OCI-LY3 (cell line): ENCODE data around the gene UBE2D1.

Source experiments
- H2AFZ ChIP-seq: fragments of 200-600, 300-600 bp; shearing (Covaris generic); 2 replicates; pipeline ENCODE4 v1.6.0; 2014; ENCODE audit warnings: antibody characterized with exemption, low read depth, low read length
- H3K27ac ChIP-seq: fragments of 200-600, 300-600 bp; sonication (generic); 2 replicates; pipeline ENCODE4 v1.5.1; 2014; ENCODE audit warnings: mild to moderate bottlenecking, low read length, moderate library complexity, mixed read lengths
- H3K27me3 ChIP-seq: fragments of 200-600, 300-600 bp; sonication (generic); 2 replicates; pipeline ENCODE4 v1.6.1; 2014; ENCODE audit warnings: low read depth, low read length, mixed read lengths
- H3K36me3 ChIP-seq: fragments of 200-600, 300-600 bp; sonication (generic); replicated peaks from 2 replicates; pipeline ENCODE3; 2014; ENCODE audit warnings: low read depth, low read length, mixed read lengths
- H3K4me1 ChIP-seq: fragments of 300-600, 200-600 bp; sonication (generic); 2 replicates; pipeline ENCODE4 v1.6.1; 2014; ENCODE audit warnings: low read length, mixed read lengths
- H3K4me2 ChIP-seq: fragments of 200-600, 300-600 bp; sonication (generic); 2 replicates; pipeline ENCODE4 v1.6.1; 2014; ENCODE audit warnings: low read length, mixed read lengths
- H3K4me3 ChIP-seq: fragments of 300-600, 200-600 bp; sonication (generic); 2 replicates; pipeline ENCODE4 v1.5.1; 2014; ENCODE audit warnings: antibody characterized with exemption, mild to moderate bottlenecking, low read length, moderate library complexity
- H3K79me2 ChIP-seq: fragments of 300-600, 200-600 bp; shearing (Covaris generic); 2 replicates; pipeline ENCODE4 v1.6.1; 2014; ENCODE audit warnings: mild to moderate bottlenecking, low read length, mixed read lengths
- H3K9ac ChIP-seq: fragments of 300-600, 200-600 bp; shearing (Covaris generic); 2 replicates; pipeline ENCODE4 v1.6.0; 2014; ENCODE audit warnings: mild to moderate bottlenecking, low read length, moderate library complexity
- H3K9me3 ChIP-seq: fragments of 200-600, 300-600 bp; shearing (Covaris generic); 2 replicates; pipeline ENCODE4 v1.6.1; 2014; ENCODE audit warnings: low read length, mixed read lengths; ENCODE audit not compliant: insufficient read depth
- H4K20me1 ChIP-seq: fragments of 200-600, 300-600 bp; sonication (generic); 2 replicates; pipeline ENCODE4 v1.6.1; 2016; ENCODE audit warnings: low read length, mixed read lengths; ENCODE audit not compliant: insufficient read depth
- EZH2phosphoT487 ChIP-seq: fragments of 200-600 bp; shearing (Covaris generic); IDR thresholded peaks from 2 replicates; pipeline ENCODE4 v1.6.1; 2018; ENCODE audit warnings: antibody characterized with exemption, mixed run types, low read depth
- TF ChIP-seq, protein P1 (sequence below): fragments of 200-600, 300-600 bp; sonication (generic); IDR thresholded peaks from 2 replicates; pipeline ENCODE4 v1.5.1; 2014; ENCODE audit warnings: antibody characterized with exemption, low read length, low read depth

UBE2D1 gene

DNA sequence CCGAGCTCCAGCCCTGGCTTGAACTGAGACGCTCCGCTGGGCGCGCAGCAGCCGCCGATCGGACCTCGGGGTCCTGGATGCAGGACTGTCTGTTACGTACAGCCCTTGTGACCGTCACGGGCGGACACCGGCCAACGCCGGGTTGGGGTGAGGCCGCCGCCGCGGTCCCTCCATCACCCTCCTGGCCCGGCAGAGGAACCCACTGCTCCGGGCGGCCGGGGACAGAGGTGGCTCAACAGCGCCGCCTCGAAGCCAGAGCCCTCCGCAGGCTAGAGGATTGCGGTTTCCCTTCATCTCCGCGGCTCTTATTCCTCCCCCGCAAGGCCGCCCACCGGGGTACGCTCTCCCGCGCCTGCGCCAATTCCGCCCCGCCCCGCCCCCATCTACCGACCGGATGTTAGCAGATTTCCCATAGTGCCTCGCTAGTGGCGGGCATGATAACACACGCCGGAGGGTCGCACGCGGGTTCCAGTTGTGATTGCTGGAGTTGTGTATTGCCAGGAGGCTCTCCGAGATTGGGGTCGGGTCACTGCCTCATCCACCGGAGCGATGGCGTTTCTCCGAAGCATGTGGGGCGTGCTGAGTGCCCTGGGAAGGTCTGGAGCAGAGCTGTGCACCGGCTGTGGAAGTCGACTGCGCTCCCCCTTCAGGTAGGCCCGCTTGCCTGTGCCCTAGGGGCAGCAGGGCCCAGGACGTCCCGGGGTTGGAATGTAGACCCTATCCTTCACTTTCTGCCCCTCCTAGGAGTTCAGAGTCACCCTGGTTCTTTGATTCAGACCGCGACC lies 50.4 kb downstream of the UBE2D1 start, which contains the start of gene TFAM:
TFAM (plus strand) TSS at position 412 of the 785 bp plus-strand sequence; CDS start at position 550, 138 bp downstream.
- H3K9ac ChIP-seq = peak within 1 kb of the TSS; percentile 93
- H3K27me3 ChIP-seq = no peaks in the 10 kb centered on the region
- H4K20me1 ChIP-seq = peaks cover 3% of the 10 kb centered on the region; the same call in 1 of the 2 replicates
- peaks cover 11% of the 10 kb centered on the region for H3K36me3 ChIP-seq
- H3K27ac ChIP-seq = peak within 1 kb of the TSS; percentile 66
- peaks cover 37% of the 10 kb centered on the region for H3K79me2 ChIP-seq
- peak within 1 kb of the TSS; percentile 89 for H2AFZ ChIP-seq
- H3K4me3 ChIP-seq = peak within 1 kb of the TSS; percentile 99
- no peak for TF ChIP-seq EZH2phosphoT487
- TF ChIP-seq, protein P1, sequence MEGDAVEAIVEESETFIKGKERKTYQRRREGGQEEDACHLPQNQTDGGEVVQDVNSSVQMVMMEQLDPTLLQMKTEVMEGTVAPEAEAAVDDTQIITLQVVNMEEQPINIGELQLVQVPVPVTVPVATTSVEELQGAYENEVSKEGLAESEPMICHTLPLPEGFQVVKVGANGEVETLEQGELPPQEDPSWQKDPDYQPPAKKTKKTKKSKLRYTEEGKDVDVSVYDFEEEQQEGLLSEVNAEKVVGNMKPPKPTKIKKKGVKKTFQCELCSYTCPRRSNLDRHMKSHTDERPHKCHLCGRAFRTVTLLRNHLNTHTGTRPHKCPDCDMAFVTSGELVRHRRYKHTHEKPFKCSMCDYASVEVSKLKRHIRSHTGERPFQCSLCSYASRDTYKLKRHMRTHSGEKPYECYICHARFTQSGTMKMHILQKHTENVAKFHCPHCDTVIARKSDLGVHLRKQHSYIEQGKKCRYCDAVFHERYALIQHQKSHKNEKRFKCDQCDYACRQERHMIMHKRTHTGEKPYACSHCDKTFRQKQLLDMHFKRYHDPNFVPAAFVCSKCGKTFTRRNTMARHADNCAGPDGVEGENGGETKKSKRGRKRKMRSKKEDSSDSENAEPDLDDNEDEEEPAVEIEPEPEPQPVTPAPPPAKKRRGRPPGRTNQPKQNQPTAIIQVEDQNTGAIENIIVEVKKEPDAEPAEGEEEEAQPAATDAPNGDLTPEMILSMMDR = no peak; the same call in 1 of the 2 replicates
- H3K4me1 ChIP-seq = peaks cover 19% of the 10 kb centered on the region
- peak within 1 kb of the TSS; percentile 96 for H3K4me2 ChIP-seq
- H3K9me3 ChIP-seq = no peaks in the 10 kb centered on the region

- Histone ChIP-seq H3K79me2 (peaks cover 37% of the 10 kb centered on the region), H3K27ac (peak overlapping the region; percentile 52), H3K36me3 (peaks cover 11% of the 10 kb centered on the region), H3K4me3 (peak overlapping the region; percentile 99), H3K4me1 (peaks cover 19% of the 10 kb centered on the region), H3K9me3 (no peaks in the 10 kb centered on the region), H3K27me3 (no peaks in the 10 kb centered on the region), H4K20me1 (peaks cover 3% of the 10 kb centered on the region; the same call in 1 of the 2 replicates), H3K9ac (peak overlapping the region; percentile 93), H3K4me2 (peak overlapping the region; percentile 92), H2AFZ (peak overlapping the region; percentile 86; the same call in 1 of the 2 replicates)
- no peak for TF ChIP-seq EZH2phosphoT487
- TF ChIP-seq, protein P1 = no peak
Observed at GRCh38 chr10:58385784-58386112, 50.9 kb downstream of the UBE2D1 start.

DNA sequence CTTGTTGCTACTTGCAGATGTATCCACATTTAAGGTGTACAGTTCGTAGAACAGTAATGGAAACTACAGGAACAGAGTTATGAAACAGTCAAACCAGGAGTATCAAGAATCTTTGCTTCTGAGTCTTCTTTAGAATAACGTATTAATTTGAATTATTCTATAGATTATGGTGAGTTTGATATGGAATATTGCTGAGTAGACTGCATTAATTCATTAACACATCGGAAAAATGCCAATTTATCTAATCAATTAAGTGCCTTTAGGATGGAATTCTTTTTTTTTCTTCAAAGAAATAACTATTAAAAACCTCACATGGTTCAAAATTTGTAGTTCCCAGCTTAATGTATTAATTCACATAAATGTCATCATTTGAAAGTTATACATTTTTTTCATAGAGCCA lies 54.2 kb downstream of the UBE2D1 start:
- no peak overlapping the region for H2AFZ ChIP-seq
- no peak overlapping the region for H3K4me3 ChIP-seq
- peaks cover 15% of the 10 kb centered on the region for H3K36me3 ChIP-seq
- TF ChIP-seq EZH2phosphoT487 = no peak
- TF ChIP-seq, protein P1 = no peak
- peaks cover 14% of the 10 kb centered on the region for H3K4me1 ChIP-seq
- no peak overlapping the region for H3K4me2 ChIP-seq
- no peak overlapping the region for H3K27ac ChIP-seq
- no peaks in the 10 kb centered on the region for H3K9me3 ChIP-seq
- no peak overlapping the region for H3K9ac ChIP-seq
- H4K20me1 ChIP-seq = peaks cover 3% of the 10 kb centered on the region; the same call in 1 of the 2 replicates
- H3K27me3 ChIP-seq = no peaks in the 10 kb centered on the region
- peaks cover 47% of the 10 kb centered on the region for H3K79me2 ChIP-seq

GRCh38 chr10:58393317-58393716 lies 58.5 kb downstream of the UBE2D1 start:
- Histone ChIP-seq H3K4me3 (no peak overlapping the region), H4K20me1 (no peaks in the 10 kb centered on the region), H3K4me1 (no peaks in the 10 kb centered on the region), H3K27ac (no peak overlapping the region), H2AFZ (no peak overlapping the region), H3K4me2 (no peak overlapping the region), H3K9me3 (no peaks in the 10 kb centered on the region), H3K79me2 (peaks cover 16% of the 10 kb centered on the region), H3K9ac (no peak overlapping the region), H3K27me3 (no peaks in the 10 kb centered on the region), H3K36me3 (peaks cover 27% of the 10 kb centered on the region)
- TF ChIP-seq EZH2phosphoT487 = no peak
